Liver (tissue), 9 donors: ENCODE data around the gene TXLNG. TPM values are rescaled to one million over a fixed set of nuclear protein-coding genes. Genes with fewer than 3 reads are reported as not detected.
"Not testable (repeated sequence)": the region's sequence is repeated elsewhere in the genome, so short reads cannot be mapped to it uniquely, and the experiment has no call there.

ENCODE experiments used
- DNase-seq: peaks from one replicate; pipeline ENCODE4 v3.0.0-alpha.2; 2017; ENCODE audit warnings: low spot score
- H3K27ac ChIP-seq, 2 donors: one replicate each; pipeline ENCODE4 v1.7.0; 2013; ENCODE audit warnings: inconsistent platforms in 2 of 2, low read length in 2 of 2, control low read depth in 1 of 2, low read depth in 1 of 2, mild to moderate bottlenecking in 1 of 2
- H3K27me3 ChIP-seq, 4 donors: one replicate each; pipeline versions ENCODE4 v1.6.1 to v1.7.0; 2013; ENCODE audit warnings: low read length in 3 of 4, inconsistent platforms in 1 of 4, mild to moderate bottlenecking in 1 of 4, moderate library complexity in 1 of 4; ENCODE audit not compliant: control insufficient read depth in 4 of 4, insufficient read depth in 4 of 4
- H3K36me3 ChIP-seq, 4 donors: one replicate each; pipeline versions ENCODE4 v1.6.1 to v1.7.0; 2013; ENCODE audit warnings: low read length in 3 of 4, mild to moderate bottlenecking in 3 of 4, low read depth in 1 of 4, moderate library complexity in 1 of 4; ENCODE audit not compliant: control insufficient read depth in 4 of 4, insufficient read depth in 3 of 4
- H3K4me1 ChIP-seq, 4 donors: one replicate each; pipeline versions ENCODE4 v1.6.1 to v1.7.0; 2013; ENCODE audit warnings: low read length in 3 of 4, mild to moderate bottlenecking in 3 of 4, moderate library complexity in 1 of 4; ENCODE audit not compliant: control insufficient read depth in 4 of 4, insufficient read depth in 4 of 4
- H3K4me3 ChIP-seq, 3 donors: one replicate each; pipeline versions ENCODE4 v1.6.1 to v1.7.0; 2013; ENCODE audit warnings: low read length in 3 of 3, control low read depth in 1 of 3, low read depth in 1 of 3, mild to moderate bottlenecking in 1 of 3
- H3K9ac ChIP-seq, 2 donors: one replicate each; pipeline ENCODE4 v1.7.0; 2013; ENCODE audit warnings: low read length in 2 of 2, mild to moderate bottlenecking in 2 of 2, moderate library complexity in 2 of 2, control low read depth in 1 of 2, low read depth in 1 of 2
- H3K9me3 ChIP-seq, 4 donors: one replicate each; pipeline versions ENCODE4 v1.6.1 to v1.7.0; 2013; ENCODE audit warnings: low read length in 3 of 4; ENCODE audit not compliant: control insufficient read depth in 4 of 4
- ATF3 ChIP-seq: IDR thresholded peaks from 2 replicates; pipeline ENCODE4 v1.6.1; 2016; ENCODE audit warnings: antibody characterized with exemption
- CTCF ChIP-seq: fragments of 150-350 bp; IDR thresholded peaks from 2 replicates; pipeline ENCODE4 v1.5.1; 2017; ENCODE audit warnings: improper control_type of control experiment, low read depth, low read length; ENCODE audit not compliant: missing input control
- EGR1 ChIP-seq, 2 donors: IDR thresholded peaks; 2 replicates each; pipeline ENCODE4 v1.6.1; 2016 to 2018; ENCODE audit warnings: antibody characterized with exemption in 2 of 2, low read depth in 2 of 2
- FOXA1 ChIP-seq: IDR thresholded peaks from 2 replicates; pipeline ENCODE4 v1.6.1; 2016; ENCODE audit warnings: antibody characterized with exemption
- FOXA2 ChIP-seq: IDR thresholded peaks from 2 replicates; pipeline ENCODE4 v1.6.1; 2016; ENCODE audit warnings: antibody characterized with exemption
- GABPA ChIP-seq, 2 donors: IDR thresholded peaks in 1 of 2; conservative IDR thresholded peaks in 1 of 2; 2 replicates each; pipeline ENCODE4 v1.6.1; 2016; ENCODE audit warnings: antibody characterized with exemption in 2 of 2, mild to moderate bottlenecking in 1 of 2, moderate library complexity in 1 of 2
- HNF4A ChIP-seq, 2 donors: conservative IDR thresholded peaks; 2 replicates each; pipeline ENCODE4 v1.6.1; 2016; ENCODE audit warnings: antibody characterized with exemption in 2 of 2, mild to moderate bottlenecking in 2 of 2
- HNF4G ChIP-seq: IDR thresholded peaks from 2 replicates; pipeline ENCODE4 v1.6.1; 2016; ENCODE audit warnings: antibody characterized with exemption
- JUND ChIP-seq, 2 donors: IDR thresholded peaks; 2 replicates each; pipeline ENCODE4 v1.6.1; 2016; ENCODE audit warnings: antibody characterized with exemption in 2 of 2
- NR2F2 ChIP-seq: IDR thresholded peaks from 2 replicates; pipeline ENCODE4 v1.6.1; 2016; ENCODE audit warnings: antibody characterized with exemption
- RAD21 ChIP-seq, 2 donors: IDR thresholded peaks; 2 replicates each; pipeline ENCODE4 v1.6.1; 2016; ENCODE audit warnings: antibody characterized with exemption in 2 of 2, mild to moderate bottlenecking in 2 of 2
- RXRA ChIP-seq, 2 donors: IDR thresholded peaks; 2 replicates each; pipeline ENCODE4 v1.6.1; 2017 to 2018; ENCODE audit warnings: antibody characterized with exemption in 2 of 2, mild to moderate bottlenecking in 1 of 2
- YY1 ChIP-seq: IDR thresholded peaks from 2 replicates; pipeline ENCODE4 v1.6.1; 2016; ENCODE audit warnings: antibody characterized with exemption, mild to moderate bottlenecking
- ZBTB33 ChIP-seq: IDR thresholded peaks from 2 replicates; pipeline ENCODE4 v1.6.1; 2016; ENCODE audit warnings: antibody characterized with exemption
- WGBS: extraction: QIAGEN DNeasy Blood & Tissue Kit; methylation state at CpG from one replicate; pipeline ENCODE4 v1.1.7; 2013; 5-methylcytosine and 5-hydroxymethylcytosine counted together
- polyA plus RNA-seq, 2 donors: library from polyadenylated mRNA; stranded (reverse) in 1 of 2; unstranded in 1 of 2; fragments of 200-250 nt in 1 of 2; fragments of >200 nt in 1 of 2; fragmentation: Nextera tagmentation in 1 of 2; extraction: Ambion mirVana in 1 of 2; gene quantifications; one replicate each; pipeline versions ENCODE4 v1.2.1 to v1.2.3, GENCODE V29; 2013 to 2015
- total RNA-seq, 2 donors: library from RNA; depleted of rRNA; stranded (reverse); fragments of >200 nt; gene quantifications; one replicate each; pipeline ENCODE4 v1.2.3, GENCODE V29; 2014
- donor health status: healthy.
- donor health status: healthy.
- donor health status: healthy.
- donor health status: healthy.
- donor health status: healthy.

TXLNG gene
- total and polyA plus RNA-seq, 4 donors: 3.7 to 7.4 (median 5.1) TPM

GRCh38 chrX:16783452-16783851 is 2.8 kb upstream of the TXLNG start:
- H3K9me3 ChIP-seq: no peaks in the 10 kb centered on the region
- WGBS: 90% methylated on average over 17 of the region's 17 CpGs
- TF ChIP-seq RXRA (IDR thresholded peaks at IDR 0.05) (no peak), FOXA1 (no peak), HNF4A (conservative IDR thresholded peaks at IDR 0.05) (no peak)
- no peak overlapping the region for H3K9ac ChIP-seq
- no peak overlapping the region for H3K27ac ChIP-seq
- peaks cover 2 to 21% (median 12%) of the 10 kb centered on the region in 4 donors for H3K4me1 ChIP-seq
- H3K4me3 ChIP-seq: no peak overlapping the region
- no peaks in the 10 kb centered on the region for H3K27me3 ChIP-seq
- DNase-seq: no peak
- no peaks in the 10 kb centered on the region for H3K36me3 ChIP-seq

GRCh38 chrX:16784440-16784839 is 1.8 kb upstream of the TXLNG start:
- H3K9ac ChIP-seq, H3K36me3 ChIP-seq, H3K4me3 ChIP-seq, H3K27ac ChIP-seq, H3K27me3 ChIP-seq, DNase-seq, H3K9me3 ChIP-seq: not testable (repeated sequence)
- peaks cover 2 to 21% (median 12%) of the 10 kb centered on the region in 4 donors for H3K4me1 ChIP-seq
- WGBS: 80% methylated on average over 18 of the region's 18 CpGs

- H3K9me3 ChIP-seq: no peaks in the 10 kb centered on the region
- H3K27me3 ChIP-seq: no peaks in the 10 kb centered on the region
- peaks cover 0 to under 1% (median under 1%) of the 10 kb centered on the region in 4 donors for H3K36me3 ChIP-seq
- DNase-seq: peak; percentile 34
- TF ChIP-seq YY1 (no peak), EGR1 (IDR thresholded peaks at IDR 0.05; ENCODE audit: low read depth in 2 of 2) (no peak), RXRA (IDR thresholded peaks at IDR 0.05) (peak in 1 of 2 donors; percentile 20)
- H3K9ac ChIP-seq: peak overlapping the region in 1 of 2 donors; percentile 43
- 16% methylated on average over 39 of the region's 39 CpGs for WGBS
- H3K4me1 ChIP-seq: peaks cover 2 to 21% (median 12%) of the 10 kb centered on the region in 4 donors
- H3K27ac ChIP-seq: no peak overlapping the region
- peak overlapping the region; percentile 63 to 88 (median 88) for H3K4me3 ChIP-seq
Observed at GRCh38 chrX:16785247-16786138, 773 bp upstream of the TXLNG start.

- Histone ChIP-seq H3K4me3 (peak overlapping the region; percentile 77 to 91 (median 77)), H3K9me3 (no peaks in the 10 kb centered on the region), H3K36me3 (peaks cover 0 to 7% (median 2%) of the 10 kb centered on the region in 4 donors), H3K27ac (peak overlapping the region; percentile 78 to 93), H3K4me1 (peaks cover 2 to 21% (median 12%) of the 10 kb centered on the region in 4 donors), H3K9ac (no peak overlapping the region), H3K27me3 (no peaks in the 10 kb centered on the region)
- TF ChIP-seq NR2F2 (no peak), YY1 (no peak), RXRA (IDR thresholded peaks at IDR 0.05) (no peak), ATF3 (no peak), ZBTB33 (no peak), JUND (IDR thresholded peaks at IDR 0.05) (no peak), GABPA (IDR thresholded peaks at IDR 0.05 in 1 of 2, conservative IDR thresholded peaks at IDR 0.05 in 1 of 2) (no peak), HNF4G (no peak), CTCF (no peak), HNF4A (conservative IDR thresholded peaks at IDR 0.05) (no peak), RAD21 (IDR thresholded peaks at IDR 0.05) (no peak), FOXA2 (no peak)
- peak; percentile 35 for DNase-seq
- WGBS: 2% methylated on average over 73 of the region's 73 CpGs
Observed at GRCh38 chrX:16786791-16787735, 797 bp downstream of the TXLNG start.
